OCI-LY1 (cell line): ENCODE measurements around the gene SIAH1.

Source experiments
- CTCF ChIP-seq: fragments of 200-600 bp; sonication (generic), shearing (Covaris generic); IDR thresholded peaks from 2 replicates; pipeline ENCODE4 v1.5.1; 2017; ENCODE audit warnings: mild to moderate bottlenecking, antibody characterized with exemption, low read length, moderate library complexity, mixed read lengths
- EZH2 ChIP-seq: fragments of 200-600 bp; sonication (generic), shearing (Covaris generic); IDR thresholded peaks from 2 replicates; pipeline ENCODE4 v1.8.0; 2017; ENCODE audit warnings: borderline replicate concordance, mixed run types, mild to moderate bottlenecking, antibody characterized with exemption, low read length, moderate library complexity, mixed read lengths

GRCh38 chr16:48426244-48427141 lies 41.3 kb upstream of the SIAH1 start:
- TF ChIP-seq CTCF (no peak), EZH2 (no peak)
